NCI-H510A (cell line): ENCODE measurements around the gene SLC29A1.
"Not testable (repeated sequence)": the region's sequence is repeated elsewhere in the genome, so short reads cannot be mapped to it uniquely, and the experiment has no call there.

ENCODE experiments used
- DNase-seq: peaks from one replicate; lab custom pipeline; 2025; lab: John Stamatoyannopoulos, UW

The SLC29A1 gene

GRCh38 chr6:44222486-44223318 lies 693 bp upstream of the SLC29A1 start:
- no peak for DNase-seq

GRCh38 chr6:44224029-44224964 lies 902 bp downstream of the SLC29A1 start:
- no peak for DNase-seq

- no peak for DNase-seq
Observed at GRCh38 chr6:44224965-44225305, 1.5 kb downstream of the SLC29A1 start.

- no peak for DNase-seq
Observed at GRCh38 chr6:44225579-44226325, 2.4 kb downstream of the SLC29A1 start.

GRCh38 chr6:44226368-44227147 lies 3.2 kb downstream of the SLC29A1 start:
- no peak for DNase-seq

- DNase-seq, result no peak
Observed at GRCh38 chr6:44227148-44227793, 3.9 kb downstream of the SLC29A1 start.

- no peak for DNase-seq
Observed at GRCh38 chr6:44228031-44228430, 4.6 kb downstream of the SLC29A1 start.

- DNase-seq, result no peak
Observed at GRCh38 chr6:44228433-44228832, 5.0 kb downstream of the SLC29A1 start.

- DNase-seq, result no peak
Observed at GRCh38 chr6:44228836-44229235, 5.4 kb downstream of the SLC29A1 start.

GRCh38 chr6:44229376-44230033 lies 6.1 kb downstream of the SLC29A1 start:
- no peak for DNase-seq

GRCh38 chr6:44230034-44230675 lies 6.8 kb downstream of the SLC29A1 start:
- DNase-seq, result no peak

- DNase-seq, result not testable (repeated sequence)
Observed at GRCh38 chr6:44231426-44231825, 8.0 kb downstream of the SLC29A1 start.

GRCh38 chr6:44232676-44233566 lies 9.5 kb downstream of the SLC29A1 start:
- no peak for DNase-seq

GRCh38 chr6:44233567-44234100 lies 10.2 kb downstream of the SLC29A1 start:
- DNase-seq, result no peak

GRCh38 chr6:44234101-44235025 lies 11.0 kb downstream of the SLC29A1 start:
- no peak for DNase-seq

- DNase-seq, result no peak
Observed at GRCh38 chr6:44235269-44235668, 11.9 kb downstream of the SLC29A1 start.

GRCh38 chr6:44235891-44236516 lies 12.6 kb downstream of the SLC29A1 start:
- DNase-seq, result no peak
